ENCODE data around the gene PAX5. TPM values are rescaled to one million over a fixed set of nuclear protein-coding genes. Genes with fewer than 3 reads are reported as not detected.

The PAX5 gene
- total and polyA plus RNA-seq, 2 of the 13 experiments (the other 11 are each of a cell fraction or from before 2014, with no cell fraction given): not detected

DNA sequence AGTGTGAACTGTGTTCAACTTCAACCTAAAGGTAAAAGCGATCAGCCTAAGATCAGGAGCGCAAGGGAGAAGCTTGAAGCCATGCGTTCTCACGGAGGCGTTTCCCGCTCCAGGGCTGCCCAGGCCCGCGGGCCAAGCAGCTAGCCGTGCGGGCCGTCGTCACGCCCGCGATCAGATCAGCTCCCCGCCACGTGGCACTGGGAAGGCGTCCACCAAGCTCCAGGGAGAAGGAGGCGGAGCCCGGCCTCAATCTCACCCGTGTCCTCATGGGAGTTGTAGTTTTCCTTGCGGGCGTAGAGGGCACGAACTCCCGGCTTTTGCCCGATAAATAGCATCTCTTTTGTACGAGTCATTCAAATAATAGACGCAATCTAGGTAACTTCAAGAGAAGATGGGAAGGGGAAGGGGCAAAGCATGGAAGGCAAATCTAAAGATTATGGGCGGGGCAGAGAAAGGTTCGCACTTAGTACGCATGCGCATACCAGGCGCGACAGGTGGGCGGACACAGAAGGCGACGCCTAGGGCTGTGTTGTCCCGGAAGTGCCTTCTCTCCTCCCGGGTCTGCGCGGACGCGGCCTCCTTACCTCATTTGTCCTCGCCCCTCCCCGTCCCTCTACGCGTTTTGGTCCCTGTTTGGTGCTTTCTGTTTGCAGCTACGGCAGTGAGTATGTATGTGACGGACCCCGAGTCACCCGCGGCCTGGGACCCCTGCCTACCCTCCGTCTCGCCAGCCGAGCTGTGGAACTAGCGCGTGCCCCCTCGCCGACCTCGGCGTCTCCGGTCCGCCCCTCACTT is 45.5 kb upstream of the PAX5 start (continued):
- peak; percentile 99 for TF ChIP-seq ZNF766 (CRISPR knock-in tag; IDR thresholded peaks at IDR 0.05; ENCODE audit: borderline replicate concordance)
- TF ChIP-seq, protein P1, sequence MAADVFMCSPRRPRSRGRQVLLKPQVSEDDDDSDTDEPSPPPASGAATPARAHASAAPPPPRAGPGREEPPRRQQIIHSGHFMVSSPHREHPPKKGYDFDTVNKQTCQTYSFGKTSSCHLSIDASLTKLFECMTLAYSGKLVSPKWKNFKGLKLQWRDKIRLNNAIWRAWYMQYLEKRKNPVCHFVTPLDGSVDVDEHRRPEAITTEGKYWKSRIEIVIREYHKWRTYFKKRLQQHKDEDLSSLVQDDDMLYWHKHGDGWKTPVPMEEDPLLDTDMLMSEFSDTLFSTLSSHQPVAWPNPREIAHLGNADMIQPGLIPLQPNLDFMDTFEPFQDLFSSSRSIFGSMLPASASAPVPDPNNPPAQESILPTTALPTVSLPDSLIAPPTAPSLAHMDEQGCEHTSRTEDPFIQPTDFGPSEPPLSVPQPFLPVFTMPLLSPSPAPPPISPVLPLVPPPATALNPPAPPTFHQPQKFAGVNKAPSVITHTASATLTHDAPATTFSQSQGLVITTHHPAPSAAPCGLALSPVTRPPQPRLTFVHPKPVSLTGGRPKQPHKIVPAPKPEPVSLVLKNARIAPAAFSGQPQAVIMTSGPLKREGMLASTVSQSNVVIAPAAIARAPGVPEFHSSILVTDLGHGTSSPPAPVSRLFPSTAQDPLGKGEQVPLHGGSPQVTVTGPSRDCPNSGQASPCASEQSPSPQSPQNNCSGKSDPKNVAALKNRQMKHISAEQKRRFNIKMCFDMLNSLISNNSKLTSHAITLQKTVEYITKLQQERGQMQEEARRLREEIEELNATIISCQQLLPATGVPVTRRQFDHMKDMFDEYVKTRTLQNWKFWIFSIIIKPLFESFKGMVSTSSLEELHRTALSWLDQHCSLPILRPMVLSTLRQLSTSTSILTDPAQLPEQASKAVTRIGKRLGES (CRISPR knock-in tag; IDR thresholded peaks at IDR 0.05; ENCODE audit: borderline replicate concordance): peak; percentile 98
- no peak for TF ChIP-seq SCMH1 (CRISPR knock-in tag; IDR thresholded peaks at IDR 0.05; ENCODE audit: borderline replicate concordance)
- TF ChIP-seq CBX5 (CRISPR knock-in tag; IDR thresholded peaks at IDR 0.05; ENCODE audit: borderline replicate concordance): peak; percentile 97
- TF ChIP-seq HOXA3 (CRISPR knock-in tag; IDR thresholded peaks at IDR 0.05): peak; percentile 93
- peak; percentile 82 for TF ChIP-seq TEAD3 (CRISPR knock-in tag; optimal IDR thresholded peaks at IDR 0.05; ENCODE audit: borderline replicate concordance)
- TF ChIP-seq, protein P2, sequence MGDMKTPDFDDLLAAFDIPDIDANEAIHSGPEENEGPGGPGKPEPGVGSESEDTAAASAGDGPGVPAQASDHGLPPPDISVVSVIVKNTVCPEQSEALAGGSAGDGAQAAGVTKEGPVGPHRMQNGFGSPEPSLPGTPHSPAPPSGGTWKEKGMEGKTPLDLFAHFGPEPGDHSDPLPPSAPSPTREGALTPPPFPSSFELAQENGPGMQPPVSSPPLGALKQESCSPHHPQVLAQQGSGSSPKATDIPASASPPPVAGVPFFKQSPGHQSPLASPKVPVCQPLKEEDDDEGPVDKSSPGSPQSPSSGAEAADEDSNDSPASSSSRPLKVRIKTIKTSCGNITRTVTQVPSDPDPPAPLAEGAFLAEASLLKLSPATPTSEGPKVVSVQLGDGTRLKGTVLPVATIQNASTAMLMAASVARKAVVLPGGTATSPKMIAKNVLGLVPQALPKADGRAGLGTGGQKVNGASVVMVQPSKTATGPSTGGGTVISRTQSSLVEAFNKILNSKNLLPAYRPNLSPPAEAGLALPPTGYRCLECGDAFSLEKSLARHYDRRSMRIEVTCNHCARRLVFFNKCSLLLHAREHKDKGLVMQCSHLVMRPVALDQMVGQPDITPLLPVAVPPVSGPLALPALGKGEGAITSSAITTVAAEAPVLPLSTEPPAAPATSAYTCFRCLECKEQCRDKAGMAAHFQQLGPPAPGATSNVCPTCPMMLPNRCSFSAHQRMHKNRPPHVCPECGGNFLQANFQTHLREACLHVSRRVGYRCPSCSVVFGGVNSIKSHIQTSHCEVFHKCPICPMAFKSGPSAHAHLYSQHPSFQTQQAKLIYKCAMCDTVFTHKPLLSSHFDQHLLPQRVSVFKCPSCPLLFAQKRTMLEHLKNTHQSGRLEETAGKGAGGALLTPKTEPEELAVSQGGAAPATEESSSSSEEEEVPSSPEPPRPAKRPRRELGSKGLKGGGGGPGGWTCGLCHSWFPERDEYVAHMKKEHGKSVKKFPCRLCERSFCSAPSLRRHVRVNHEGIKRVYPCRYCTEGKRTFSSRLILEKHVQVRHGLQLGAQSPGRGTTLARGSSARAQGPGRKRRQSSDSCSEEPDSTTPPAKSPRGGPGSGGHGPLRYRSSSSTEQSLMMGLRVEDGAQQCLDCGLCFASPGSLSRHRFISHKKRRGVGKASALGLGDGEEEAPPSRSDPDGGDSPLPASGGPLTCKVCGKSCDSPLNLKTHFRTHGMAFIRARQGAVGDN (CRISPR knock-in tag; IDR thresholded peaks at IDR 0.05): peak; percentile 99
- TF ChIP-seq MED13 (CRISPR knock-in tag; IDR thresholded peaks at IDR 0.05): peak; percentile 87
- TF ChIP-seq NFE2 (CRISPR knock-in tag; IDR thresholded peaks at IDR 0.05): no peak
- peak; percentile 12 for TF ChIP-seq SRSF1 (optimal IDR thresholded peaks at IDR 0.05; ENCODE audit: low read depth, low read length)
- peak; percentile 94 for TF ChIP-seq ZNF543 (CRISPR knock-in tag; IDR thresholded peaks at IDR 0.05)
- TF ChIP-seq, protein P3, sequence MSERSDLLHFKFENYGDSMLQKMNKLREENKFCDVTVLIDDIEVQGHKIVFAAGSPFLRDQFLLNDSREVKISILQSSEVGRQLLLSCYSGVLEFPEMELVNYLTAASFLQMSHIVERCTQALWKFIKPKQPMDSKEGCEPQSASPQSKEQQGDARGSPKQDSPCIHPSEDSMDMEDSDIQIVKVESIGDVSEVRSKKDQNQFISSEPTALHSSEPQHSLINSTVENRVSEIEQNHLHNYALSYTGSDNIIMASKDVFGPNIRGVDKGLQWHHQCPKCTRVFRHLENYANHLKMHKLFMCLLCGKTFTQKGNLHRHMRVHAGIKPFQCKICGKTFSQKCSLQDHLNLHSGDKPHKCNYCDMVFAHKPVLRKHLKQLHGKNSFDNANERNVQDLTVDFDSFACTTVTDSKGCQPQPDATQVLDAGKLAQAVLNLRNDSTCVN (CRISPR knock-in tag; IDR thresholded peaks at IDR 0.05; ENCODE audit: borderline replicate concordance): peak; percentile 96
- peak; percentile 43 for TF ChIP-seq AGO1 (IDR thresholded peaks at IDR 0.05; ENCODE audit: low read depth, low read length, poor library complexity, severe bottlenecking)
- peak; percentile 92 for TF ChIP-seq ZNF703 (CRISPR knock-in tag; IDR thresholded peaks at IDR 0.05; ENCODE audit: borderline replicate concordance)
- TF ChIP-seq REXO4 (CRISPR knock-in tag; IDR thresholded peaks at IDR 0.05; ENCODE audit: borderline replicate concordance): peak; percentile 98
- peak; percentile 97; the same call in 1 of the 2 replicates for TF ChIP-seq ZNF615 (CRISPR knock-in tag; IDR thresholded peaks at IDR 0.05; ENCODE audit: borderline replicate concordance)
- no peak for TF ChIP-seq HHEX (CRISPR knock-in tag; IDR thresholded peaks at IDR 0.05)
- TF ChIP-seq ZNF230 (CRISPR knock-in tag; IDR thresholded peaks at IDR 0.05): peak; percentile 98
- TF ChIP-seq NFIC (IDR thresholded peaks at IDR 0.05; ENCODE audit: low read length): no peak
- no peak for TF ChIP-seq GTF3A (CRISPR knock-in tag; conservative IDR thresholded peaks at IDR 0.05)
- TF ChIP-seq EZH2 (conservative IDR thresholded peaks at IDR 0.05; ENCODE audit: low read depth, low read length): no peak
- peak; percentile 82 for TF ChIP-seq FOXO1 (CRISPR knock-in tag; IDR thresholded peaks at IDR 0.05)
- peak; percentile 95 for TF ChIP-seq DMAP1 (CRISPR knock-in tag; IDR thresholded peaks at IDR 0.05)

Data from HepG2 (cell line).